DND-41 (cell line): ENCODE measurements around the gene TRIM22.

Experiments used
- CTCF ChIP-seq: IDR thresholded peaks from 2 replicates; pipeline ENCODE4 v1.5.1; 2012; ENCODE audit warnings: borderline replicate concordance, low read length, moderate library complexity, mild to moderate bottlenecking; ENCODE audit not compliant: poor library complexity, severe bottlenecking; ENCODE audit errors: extremely low read depth
- EZH2 ChIP-seq: IDR thresholded peaks from 3 replicates; pipeline ENCODE4 v1.6.1; 2012; ENCODE audit warnings: borderline replicate concordance, low read depth, mild to moderate bottlenecking, moderate library complexity, low read length, inconsistent platforms; ENCODE audit not compliant: severe bottlenecking

DNA sequence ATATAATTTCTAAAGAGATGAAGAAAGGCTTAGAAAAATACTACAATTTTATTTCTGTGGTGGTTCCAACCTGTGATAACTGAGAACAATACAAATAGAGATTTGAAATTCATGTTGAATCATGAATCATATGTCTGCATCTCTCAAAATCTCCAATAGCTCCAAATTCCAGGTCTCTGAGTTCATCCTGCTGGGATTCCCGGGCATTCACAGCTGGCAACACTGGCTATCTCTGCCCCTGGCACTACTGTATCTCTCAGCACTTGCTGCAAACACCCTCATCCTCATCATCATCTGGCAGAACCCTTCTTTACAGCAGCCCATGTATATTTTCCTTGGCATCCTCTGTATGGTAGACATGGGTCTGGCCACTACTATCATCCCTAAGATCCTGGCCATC lies 46.8 kb downstream of the TRIM22 start, which contains the start of gene OR56B1:
- TF ChIP-seq CTCF (no peak), EZH2 (no peak)
